Fibroblast of skin of back (primary cell): ENCODE measurements around the gene SCYL2.

Experiments
- DNase-seq: peaks from one replicate; pipeline ENCODE4 v3.0.0-alpha.2; 2013

Gene SCYL2

GRCh38 chr12:100382338-100382737 is 115.4 kb downstream of the SCYL2 start:
- DNase-seq = no peak

GRCh38 chr12:100383586-100384558 is 116.9 kb downstream of the SCYL2 start:
- DNase-seq = no peak

- DNase-seq = no peak
Observed at GRCh38 chr12:100384559-100384935, 117.6 kb downstream of the SCYL2 start.

GRCh38 chr12:100388382-100388781 is 121.4 kb downstream of the SCYL2 start:
- no peak for DNase-seq
